Epithelial cell of proximal tubule (primary cell): ENCODE measurements around the gene DENND5B. TPM values are rescaled to one million over a fixed set of nuclear protein-coding genes. Genes with fewer than 3 reads are reported as not detected.

Experiments
- DNase-seq: peaks from one replicate; pipeline ENCODE4 v3.0.0-alpha.2; 2011; ENCODE audit warnings: low read depth
- H3K4me3 ChIP-seq: 2 replicates; pipeline ENCODE4 v1.5.1; 2011; ENCODE audit warnings: low read depth, mild to moderate bottlenecking, low read length
- total RNA-seq: library from RNA; depleted of rRNA; stranded (reverse); fragments of >200 nt; gene quantifications from 2 replicates; pipeline ENCODE4 v1.2.3, GENCODE V29; 2015
- TF ChIP-seq, protein P1 (sequence below): conservative IDR thresholded peaks from 2 replicates; pipeline ENCODE4 v1.5.1; 2012; ENCODE audit warnings: low read depth, mild to moderate bottlenecking, low read length

The DENND5B gene
- total RNA-seq, 1 donor from 2014 or later = 8.6 TPM

DNA sequence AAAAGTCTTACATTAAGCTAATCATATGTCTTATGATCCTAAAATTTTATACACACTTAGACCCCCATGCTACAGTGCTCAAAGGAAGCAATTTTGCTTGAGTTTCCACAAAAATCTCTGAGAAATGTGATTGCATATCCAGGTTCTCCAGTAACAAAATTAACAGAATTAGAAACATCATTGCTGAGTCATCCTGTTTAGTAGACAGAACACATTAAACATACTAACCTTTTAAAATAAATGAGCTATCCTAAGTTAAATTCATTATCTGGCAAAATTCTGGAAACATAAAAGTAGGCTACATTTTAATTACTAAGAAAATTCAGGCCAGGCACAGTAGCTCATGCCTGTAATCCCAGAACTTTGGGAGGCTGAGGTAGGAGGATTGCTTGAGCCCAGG is 94.7 kb downstream of the DENND5B start:
- no peak overlapping the region for H3K4me3 ChIP-seq
- no peak for DNase-seq
- TF ChIP-seq, protein P1, sequence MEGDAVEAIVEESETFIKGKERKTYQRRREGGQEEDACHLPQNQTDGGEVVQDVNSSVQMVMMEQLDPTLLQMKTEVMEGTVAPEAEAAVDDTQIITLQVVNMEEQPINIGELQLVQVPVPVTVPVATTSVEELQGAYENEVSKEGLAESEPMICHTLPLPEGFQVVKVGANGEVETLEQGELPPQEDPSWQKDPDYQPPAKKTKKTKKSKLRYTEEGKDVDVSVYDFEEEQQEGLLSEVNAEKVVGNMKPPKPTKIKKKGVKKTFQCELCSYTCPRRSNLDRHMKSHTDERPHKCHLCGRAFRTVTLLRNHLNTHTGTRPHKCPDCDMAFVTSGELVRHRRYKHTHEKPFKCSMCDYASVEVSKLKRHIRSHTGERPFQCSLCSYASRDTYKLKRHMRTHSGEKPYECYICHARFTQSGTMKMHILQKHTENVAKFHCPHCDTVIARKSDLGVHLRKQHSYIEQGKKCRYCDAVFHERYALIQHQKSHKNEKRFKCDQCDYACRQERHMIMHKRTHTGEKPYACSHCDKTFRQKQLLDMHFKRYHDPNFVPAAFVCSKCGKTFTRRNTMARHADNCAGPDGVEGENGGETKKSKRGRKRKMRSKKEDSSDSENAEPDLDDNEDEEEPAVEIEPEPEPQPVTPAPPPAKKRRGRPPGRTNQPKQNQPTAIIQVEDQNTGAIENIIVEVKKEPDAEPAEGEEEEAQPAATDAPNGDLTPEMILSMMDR = no peak

DNA sequence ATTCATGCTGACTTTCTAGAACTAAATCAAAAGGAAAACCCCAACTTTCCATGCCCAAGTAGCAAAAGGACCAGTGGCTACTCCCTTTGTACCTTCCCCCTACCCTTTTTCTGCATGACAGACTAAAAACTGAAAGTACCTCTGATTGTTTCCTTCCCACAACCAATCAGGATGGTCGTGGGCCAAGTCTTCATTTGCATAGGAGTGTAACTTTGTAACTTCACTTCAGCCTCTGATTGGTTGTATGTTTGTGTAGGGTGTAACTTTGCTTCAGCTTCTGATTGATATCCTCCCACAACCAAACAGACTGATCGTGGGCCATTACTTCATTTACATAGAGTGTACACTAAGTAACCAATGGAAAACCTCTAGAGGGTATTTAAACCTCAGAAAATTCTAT is 96.5 kb downstream of the DENND5B start:
- TF ChIP-seq, protein P1 = no peak
- no peak for DNase-seq
- H3K4me3 ChIP-seq = no peak overlapping the region

DNA sequence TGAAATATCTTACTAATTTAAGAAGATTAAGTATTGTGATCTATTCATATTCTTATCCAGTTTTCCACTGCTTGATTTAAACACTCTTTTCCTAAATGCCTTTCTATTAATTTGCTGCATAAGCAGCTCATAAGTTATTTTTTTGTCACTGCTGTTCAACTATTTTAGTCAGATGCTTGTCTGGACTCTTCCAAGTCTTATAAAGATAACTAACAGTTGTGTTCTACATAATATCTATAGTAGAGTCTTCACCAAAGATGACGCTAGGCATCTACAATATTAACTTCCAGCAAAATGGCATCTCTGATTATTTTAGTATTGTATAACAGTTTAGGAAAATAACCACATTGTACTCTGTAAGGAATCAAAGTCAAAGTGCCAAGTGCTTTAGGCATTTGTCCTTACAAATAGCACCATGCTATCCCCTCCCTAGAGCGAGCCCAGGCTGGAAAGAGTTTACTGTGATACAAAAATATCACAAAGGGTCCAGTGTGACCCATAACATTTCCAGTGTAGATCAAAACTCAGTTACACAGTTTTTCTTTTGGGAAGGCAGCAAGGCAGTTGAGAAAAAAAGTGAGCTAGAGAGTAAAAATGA is 98.2 kb downstream of the DENND5B start:
- DNase-seq = no peak
- H3K4me3 ChIP-seq = no peak overlapping the region
- TF ChIP-seq, protein P1 = no peak

DNA sequence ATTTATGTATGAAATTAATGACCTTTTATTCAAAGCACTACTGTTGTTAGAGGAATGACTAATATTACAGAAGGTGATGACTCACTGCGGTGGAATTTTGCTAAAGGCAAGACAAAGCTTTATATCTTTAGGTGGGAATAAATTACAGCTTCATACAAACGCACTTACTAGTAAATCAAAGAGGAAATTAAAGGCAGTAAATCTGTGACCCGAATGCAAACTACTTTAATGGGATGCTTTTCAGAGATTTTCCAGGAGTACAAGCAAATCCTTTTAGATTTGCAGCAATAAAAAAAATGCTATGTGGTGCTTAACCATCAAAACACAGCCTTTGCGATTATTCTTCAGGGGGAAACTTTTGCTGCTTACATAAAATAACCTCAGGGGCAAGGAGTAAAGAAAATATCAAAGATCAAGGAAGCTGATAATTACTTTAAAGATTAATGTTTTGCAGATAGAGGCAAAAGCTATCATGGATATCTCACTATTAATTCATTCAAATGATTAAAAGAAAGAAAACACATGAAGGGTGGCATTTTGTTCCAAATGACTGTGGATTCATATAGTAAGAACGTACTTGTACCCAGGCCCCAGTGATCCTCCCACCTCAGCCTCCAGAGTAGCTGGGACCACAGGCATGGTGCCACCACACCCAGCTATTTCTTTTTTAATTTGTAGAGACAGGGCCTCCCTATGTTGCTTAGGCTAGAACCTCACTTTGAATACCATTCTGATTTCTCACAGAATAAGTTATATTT is 98.9 kb downstream of the DENND5B start:
- TF ChIP-seq, protein P1 = no peak
- no peak overlapping the region for H3K4me3 ChIP-seq
- peak; percentile 75 for DNase-seq

DNA sequence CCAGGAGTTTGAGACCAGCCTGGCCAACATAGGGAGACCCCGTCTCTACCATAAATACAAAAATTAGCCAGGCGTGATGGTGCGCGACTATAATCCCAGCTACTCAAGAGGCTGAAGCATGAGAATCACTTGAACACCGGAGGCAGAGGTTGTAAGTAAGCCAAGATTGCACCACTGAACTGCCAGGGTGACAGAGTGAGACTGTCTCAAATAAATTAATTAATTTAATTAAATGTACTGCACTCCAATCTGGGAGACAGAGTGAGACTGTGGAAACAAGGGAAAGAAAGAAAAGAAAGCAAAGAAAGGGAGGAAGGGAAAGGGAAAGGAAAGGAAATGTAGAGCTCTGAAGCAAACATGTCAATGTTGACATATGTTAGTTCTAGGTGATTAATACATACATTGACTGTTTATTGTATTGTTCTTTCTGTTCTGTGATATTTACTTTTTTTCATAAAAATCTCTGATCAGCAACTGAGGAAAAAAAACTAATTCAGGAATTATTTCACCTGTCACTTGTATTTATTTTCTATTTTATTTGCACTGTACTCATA is 99.6 kb downstream of the DENND5B start:
- no peak overlapping the region for H3K4me3 ChIP-seq
- TF ChIP-seq, protein P1 = no peak

DNA sequence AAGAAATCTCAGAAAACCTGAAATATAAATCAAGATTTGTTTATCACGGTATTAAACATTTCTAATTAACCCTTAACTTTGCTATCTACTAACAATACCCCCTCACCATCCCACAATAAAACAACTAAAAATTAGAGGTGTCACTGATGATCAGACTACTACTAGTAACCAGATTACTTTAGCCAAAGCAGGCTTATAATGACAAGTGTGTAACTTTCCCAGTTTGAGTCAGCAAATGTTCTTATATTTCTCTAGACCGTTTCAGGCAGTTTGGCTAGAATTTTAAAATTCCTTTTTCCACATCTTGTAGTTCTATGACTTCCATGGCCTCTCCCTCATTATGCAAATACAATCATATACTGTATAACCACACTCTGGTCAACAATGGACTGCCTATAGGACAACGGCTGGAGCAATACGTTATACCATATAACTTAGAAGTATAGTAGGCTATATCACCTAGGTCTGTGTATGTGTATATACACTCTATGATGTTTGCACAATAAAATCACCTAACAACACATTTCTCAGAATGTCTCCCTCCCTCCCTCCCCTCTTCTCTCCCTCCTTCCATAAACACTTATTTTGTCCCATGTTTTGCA is 102.1 kb downstream of the DENND5B start:
- no peak for DNase-seq
- TF ChIP-seq, protein P1 = no peak
- no peak overlapping the region for H3K4me3 ChIP-seq

More for the DNA sequence above, 99.6 kb downstream of the DENND5B start:
- no peak for DNase-seq
